ENCODE results near the gene G2E3.
"Not testable (repeated sequence)": the region's sequence is repeated elsewhere in the genome, so short reads cannot be mapped to it uniquely, and the experiment has no call there.

G2E3 gene, protein sequence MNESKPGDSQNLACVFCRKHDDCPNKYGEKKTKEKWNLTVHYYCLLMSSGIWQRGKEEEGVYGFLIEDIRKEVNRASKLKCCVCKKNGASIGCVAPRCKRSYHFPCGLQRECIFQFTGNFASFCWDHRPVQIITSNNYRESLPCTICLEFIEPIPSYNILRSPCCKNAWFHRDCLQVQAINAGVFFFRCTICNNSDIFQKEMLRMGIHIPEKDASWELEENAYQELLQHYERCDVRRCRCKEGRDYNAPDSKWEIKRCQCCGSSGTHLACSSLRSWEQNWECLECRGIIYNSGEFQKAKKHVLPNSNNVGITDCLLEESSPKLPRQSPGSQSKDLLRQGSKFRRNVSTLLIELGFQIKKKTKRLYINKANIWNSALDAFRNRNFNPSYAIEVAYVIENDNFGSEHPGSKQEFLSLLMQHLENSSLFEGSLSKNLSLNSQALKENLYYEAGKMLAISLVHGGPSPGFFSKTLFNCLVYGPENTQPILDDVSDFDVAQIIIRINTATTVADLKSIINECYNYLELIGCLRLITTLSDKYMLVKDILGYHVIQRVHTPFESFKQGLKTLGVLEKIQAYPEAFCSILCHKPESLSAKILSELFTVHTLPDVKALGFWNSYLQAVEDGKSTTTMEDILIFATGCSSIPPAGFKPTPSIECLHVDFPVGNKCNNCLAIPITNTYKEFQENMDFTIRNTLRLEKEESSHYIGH

GRCh38 chr14:30558675-30559555, at the start of gene G2E3:
TSS of gene G2E3 (plus strand) at chr14:30559158. CDS start at chr14:30581080, 21,922 bp downstream.
- peak; percentile 97 for FAIRE-seq
- peak; percentile 75 for DNase-seq (ENCODE audit: insufficient read length, low spot score)

GRCh38 chr14:30517737-30518136, 41.2 kb upstream of the G2E3 start:
- FAIRE-seq (no peak), DNase-seq (ENCODE audit: insufficient read length, low spot score) (no peak)

DNA sequence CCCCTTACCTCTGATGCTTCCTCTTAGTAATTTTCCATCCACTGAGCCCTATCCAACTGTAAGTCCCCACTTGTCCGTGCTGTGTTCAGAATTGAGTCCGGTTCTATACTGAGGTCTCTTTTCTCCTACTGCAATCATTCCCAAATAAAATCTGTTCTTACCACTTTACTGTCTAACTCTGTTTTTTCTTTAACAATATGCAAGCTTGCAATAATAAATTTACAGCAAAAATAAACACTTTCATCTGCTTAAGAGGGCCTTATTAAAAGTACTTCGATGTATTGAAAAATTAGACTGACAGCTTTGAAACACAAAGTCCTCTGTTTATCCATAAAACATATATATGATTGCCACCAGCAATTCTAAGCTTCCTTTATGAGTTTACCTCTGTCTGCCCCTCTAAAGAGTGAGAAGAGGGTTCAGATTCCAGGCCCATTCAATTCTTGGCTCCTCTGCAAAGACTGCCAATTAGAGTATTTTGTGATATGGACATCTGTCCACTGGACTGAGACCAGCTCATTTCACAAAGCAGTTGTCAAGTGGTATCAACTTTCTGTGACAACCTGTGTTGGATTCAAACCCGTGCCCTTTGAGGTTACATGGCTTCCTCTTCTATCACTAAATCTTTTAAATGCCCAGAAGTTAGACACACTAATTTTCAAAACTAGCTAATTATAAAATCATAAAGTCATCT, 39.9 kb upstream of the G2E3 start:
- FAIRE-seq (no peak), DNase-seq (ENCODE audit: insufficient read length, low spot score) (no peak)

DNA sequence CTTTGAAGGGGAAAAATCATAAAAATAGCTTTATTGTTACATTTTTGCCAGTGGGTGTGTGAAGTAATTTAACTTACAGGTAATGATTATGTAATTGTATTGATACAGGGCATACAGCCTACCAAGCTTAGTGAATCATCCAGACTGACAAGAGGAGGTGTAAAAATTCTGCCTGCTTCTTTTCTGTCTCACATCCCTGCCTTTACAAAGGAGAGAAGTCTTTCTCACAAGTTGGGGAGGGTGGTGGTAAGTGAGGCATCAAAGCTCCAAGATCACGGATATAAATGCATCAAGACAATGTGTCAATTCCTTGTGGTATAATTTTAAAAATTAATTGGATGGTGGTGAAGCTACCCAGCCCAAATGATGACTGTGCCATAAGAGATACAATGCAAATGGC, 39.0 kb upstream of the G2E3 start:
- FAIRE-seq (no peak), DNase-seq (ENCODE audit: insufficient read length, low spot score) (no peak)

GRCh38 chr14:30520536-30520935, 38.4 kb upstream of the G2E3 start:
- FAIRE-seq (no peak), DNase-seq (ENCODE audit: insufficient read length, low spot score) (no peak)

- peak; percentile 81 for FAIRE-seq
- peak; percentile 16 for DNase-seq (ENCODE audit: insufficient read length, low spot score)
Measured at GRCh38 chr14:30521899-30522736, 36.8 kb upstream of the G2E3 start.

DNA sequence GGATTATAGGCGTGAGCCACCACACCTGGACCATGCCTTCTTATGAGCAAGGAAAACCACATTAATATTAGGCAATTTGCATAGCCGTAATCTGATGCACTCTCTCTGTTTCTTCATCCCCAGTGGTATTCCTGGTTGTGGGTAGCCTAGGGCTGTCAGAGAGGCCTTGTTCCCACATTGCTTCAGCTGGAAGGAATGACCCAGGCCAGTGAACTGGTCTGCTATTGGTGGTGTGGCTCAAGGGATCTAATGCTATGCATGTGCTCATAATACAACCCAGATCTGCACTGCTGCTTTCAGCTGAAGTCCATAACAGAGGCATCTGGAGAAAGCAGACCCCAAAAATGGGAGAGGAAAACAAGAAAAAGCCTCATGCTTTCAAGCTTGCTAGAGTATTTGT, 33.1 kb upstream of the G2E3 start:
- DNase-seq (ENCODE audit: insufficient read length, low spot score) = no peak
- no peak for FAIRE-seq

GRCh38 chr14:30527196-30527595, 31.8 kb upstream of the G2E3 start:
- no peak for FAIRE-seq

DNA sequence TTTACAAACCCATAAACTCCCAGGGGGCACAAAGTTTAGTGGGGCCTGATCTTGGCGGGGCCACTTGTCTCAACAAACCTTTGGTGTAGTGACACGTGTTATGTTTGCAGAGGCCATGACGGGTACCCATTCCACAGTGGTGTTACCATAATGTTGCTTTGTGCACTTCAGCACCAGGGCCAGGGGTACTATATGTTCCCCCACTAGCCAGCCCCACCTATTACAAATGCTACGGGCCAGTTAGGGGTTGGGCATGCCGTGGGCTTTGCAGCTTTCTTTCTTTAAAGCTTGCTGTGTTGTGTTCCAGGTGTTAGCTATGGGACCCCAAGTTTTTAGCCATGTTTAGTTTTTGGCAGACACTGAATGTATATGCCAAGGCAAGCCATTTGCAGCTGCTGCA, 30.8 kb upstream of the G2E3 start:
- DNase-seq (ENCODE audit: insufficient read length, low spot score) (no peak), FAIRE-seq (no peak)

More at GRCh38 chr14:30527196-30527595, 31.8 kb upstream of the G2E3 start:
- no peak for DNase-seq (ENCODE audit: insufficient read length, low spot score)

DNA sequence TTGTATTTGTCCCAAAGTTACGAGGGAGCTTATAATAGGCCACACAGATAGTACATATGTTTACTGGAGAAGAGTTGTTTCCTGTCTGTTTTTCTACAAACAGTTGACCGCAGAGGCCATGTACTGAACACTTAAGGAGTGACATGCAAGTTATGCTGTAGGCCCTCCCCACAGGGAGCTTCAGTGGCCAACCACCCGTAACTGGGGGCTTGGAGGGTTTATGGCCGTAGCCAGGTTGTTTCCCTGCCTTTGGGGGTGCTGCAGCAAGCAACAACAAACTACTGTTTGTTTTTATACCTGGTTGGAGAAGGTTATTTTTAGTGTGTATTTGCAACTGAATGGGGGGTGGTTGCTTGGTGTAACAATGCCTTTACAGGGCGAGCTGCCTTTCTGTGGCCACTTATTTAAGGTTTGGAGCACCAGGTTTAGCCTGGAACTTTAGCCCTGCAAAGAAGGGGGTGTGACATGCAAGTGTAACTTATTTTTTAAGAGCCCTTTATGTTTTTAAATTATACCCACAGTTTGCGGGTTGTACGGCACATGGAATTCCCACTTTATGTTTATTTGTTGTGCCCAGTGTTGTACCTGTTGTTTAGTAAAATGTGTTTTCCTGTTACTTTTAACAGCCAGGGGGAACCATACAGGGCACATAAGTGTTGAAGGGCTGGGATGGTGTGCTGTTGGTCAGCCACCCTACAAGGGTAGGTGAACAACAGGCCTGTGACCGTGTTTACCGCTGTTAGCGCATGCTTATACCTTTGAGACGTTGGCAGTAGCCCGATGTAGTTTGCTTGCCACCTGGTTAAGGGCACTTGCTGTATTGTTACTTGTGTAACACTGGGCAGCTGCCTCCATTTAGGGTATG, 29.9 kb upstream of the G2E3 start:
- DNase-seq (ENCODE audit: insufficient read length, low spot score) (no peak), FAIRE-seq (no peak)

DNA sequence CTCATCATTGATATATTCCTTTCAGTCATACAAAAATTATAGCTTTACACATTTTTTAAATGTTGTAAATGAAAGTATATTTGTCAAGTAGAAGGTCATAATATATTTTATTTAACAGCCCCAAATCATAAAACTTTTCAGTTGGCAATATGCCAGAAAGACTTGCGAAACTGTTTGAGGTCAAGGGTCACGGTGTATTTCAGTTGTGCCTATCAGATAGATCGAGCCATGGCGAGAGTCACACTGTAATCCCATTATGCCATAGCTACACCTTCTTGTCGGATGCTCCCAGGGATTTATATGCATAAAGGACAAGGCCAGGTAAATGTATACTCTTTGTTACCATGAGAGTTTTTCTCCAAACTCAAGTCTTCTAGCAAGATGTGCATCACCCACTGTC, 26.7 kb upstream of the G2E3 start:
- no peak for DNase-seq (ENCODE audit: insufficient read length, low spot score)

DNA sequence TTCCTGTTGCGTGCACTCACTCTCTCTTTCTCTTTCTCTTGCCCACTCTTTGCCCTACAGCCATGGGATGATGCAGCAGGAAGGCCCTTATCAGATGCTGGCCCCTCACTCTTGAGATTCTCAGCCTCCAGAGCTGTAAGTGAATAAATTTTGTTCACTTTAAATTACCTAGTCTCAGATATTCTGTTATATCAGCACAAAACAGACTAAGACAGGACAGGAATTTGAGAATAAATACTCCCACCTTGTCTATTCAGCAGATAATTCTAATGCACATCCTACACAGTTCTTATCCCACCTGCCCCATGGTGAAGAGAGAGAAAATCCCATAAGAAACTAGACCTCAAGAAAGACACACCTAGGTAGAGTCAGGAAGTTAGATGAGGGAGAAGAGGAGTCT, 25.8 kb upstream of the G2E3 start:
- DNase-seq (ENCODE audit: insufficient read length, low spot score) (no peak), FAIRE-seq (no peak)

More for the DNA sequence above, 26.7 kb upstream of the G2E3 start:
- no peak for FAIRE-seq

DNA sequence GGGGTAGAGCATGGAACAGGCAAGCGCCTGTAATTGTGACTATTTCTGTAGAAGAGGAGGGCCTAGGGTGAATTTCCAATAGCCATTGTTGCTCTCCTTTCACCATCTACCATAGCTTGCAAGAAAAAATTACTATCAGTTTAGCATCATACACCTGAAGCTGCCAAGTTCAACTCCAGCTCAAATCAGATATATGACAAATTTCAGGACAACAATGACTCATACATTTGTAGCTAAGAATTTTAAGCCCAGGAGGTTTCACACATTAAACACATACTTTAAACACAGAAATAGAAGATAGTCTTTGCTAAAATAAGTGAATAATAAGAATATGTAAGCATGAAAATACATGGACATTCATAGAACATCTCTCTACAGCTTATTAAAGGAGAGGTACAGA, 17.6 kb upstream of the G2E3 start:
- DNase-seq (ENCODE audit: insufficient read length, low spot score) (no peak), FAIRE-seq (no peak)

GRCh38 chr14:30546735-30547134, 12.2 kb upstream of the G2E3 start:
- not testable (repeated sequence) for DNase-seq (ENCODE audit: insufficient read length, low spot score); FAIRE-seq

GRCh38 chr14:30547388-30548048, 11.4 kb upstream of the G2E3 start:
- no peak for FAIRE-seq
- no peak for DNase-seq (ENCODE audit: insufficient read length, low spot score)

DNA sequence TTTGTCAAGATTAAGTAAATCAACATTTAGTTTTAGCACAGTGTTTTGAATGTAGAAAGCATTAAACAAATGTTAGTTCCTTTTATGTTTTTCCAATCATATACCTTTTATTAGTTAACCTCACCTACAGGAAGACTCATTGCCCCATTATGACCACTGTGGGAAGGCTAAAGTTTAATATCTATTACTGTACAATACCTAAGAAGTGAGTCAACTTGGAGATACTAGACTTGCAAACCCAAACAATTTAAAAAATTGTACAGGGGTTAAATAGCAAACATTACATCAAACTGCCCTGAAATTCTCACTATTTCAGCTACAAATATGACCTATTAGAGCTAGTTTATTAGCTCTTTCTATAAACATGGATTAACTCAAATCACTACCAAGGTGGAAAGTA, 8.6 kb upstream of the G2E3 start:
- DNase-seq (ENCODE audit: insufficient read length, low spot score) (no peak), FAIRE-seq (no peak)

GRCh38 chr14:30551460-30551859, 7.5 kb upstream of the G2E3 start:
- DNase-seq (ENCODE audit: insufficient read length, low spot score) (no peak), FAIRE-seq (no peak)

DNA sequence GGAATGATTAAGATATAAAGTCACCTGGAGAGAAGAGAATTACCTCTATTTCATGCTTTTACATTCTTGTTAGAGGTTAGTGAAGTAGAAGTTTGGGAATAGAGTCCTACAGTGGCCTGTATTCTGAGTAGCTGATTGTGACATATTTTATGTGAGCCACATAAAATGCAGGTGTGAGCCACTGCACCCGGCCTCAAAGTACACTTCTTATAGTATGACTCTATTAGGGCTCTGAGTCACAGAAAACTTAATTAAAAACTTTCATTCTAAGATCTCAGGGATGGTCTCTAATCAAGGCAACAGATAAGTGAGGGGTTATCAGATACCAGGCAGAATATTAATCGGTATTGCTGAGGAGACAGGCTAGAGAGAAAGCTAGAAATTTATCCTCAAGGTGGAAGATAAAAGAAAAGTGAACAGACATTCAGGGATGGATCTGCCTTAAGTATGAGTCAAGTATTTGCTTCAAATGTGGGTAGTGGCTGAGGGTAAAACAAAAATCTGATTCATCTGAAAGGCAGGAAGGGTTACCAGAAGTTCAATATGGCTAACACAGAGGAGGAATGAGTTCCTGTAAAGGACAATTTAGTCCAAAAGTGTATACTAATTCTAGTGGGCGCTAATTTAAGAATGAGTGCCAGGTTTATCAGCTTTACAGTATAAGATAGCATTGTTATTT, 5.5 kb upstream of the G2E3 start:
- FAIRE-seq = no peak
- no peak for DNase-seq (ENCODE audit: insufficient read length, low spot score)
